K562 (cell line): ENCODE data around the gene MPDU1. TPM values are rescaled to one million over a fixed set of nuclear protein-coding genes. Genes with fewer than 3 reads are reported as not detected.

Source experiments
- BCLAF1 ChIP-seq, 2 experiments: fragments of 450-650 bp in 1 of 2; IDR thresholded peaks; 2 replicates each; pipeline ENCODE4 v1.6.1; 2011 to 2017; ENCODE audit warnings: low read depth in 2 of 2, antibody characterized with exemption in 1 of 2, borderline replicate concordance in 1 of 2, low read length in 1 of 2, mild to moderate bottlenecking in 1 of 2, mixed read lengths in 1 of 2; ENCODE audit not compliant: control insufficient read depth in 1 of 2
- CLOCK ChIP-seq: fragments of 250-450 bp; sonication (Bioruptor Pico); IDR thresholded peaks from 2 replicates; pipeline ENCODE4 v1.4.0; 2020; ENCODE audit warnings: mild to moderate bottlenecking, moderate library complexity, borderline replicate concordance
- E4F1 ChIP-seq: fragments of 250-450 bp; sonication (Bioruptor Pico); IDR thresholded peaks from 2 replicates; pipeline ENCODE4 v1.5.0; 2021; ENCODE audit warnings: mild to moderate bottlenecking, borderline replicate concordance
- HDAC8 ChIP-seq: fragments of 450-650 bp; IDR thresholded peaks from 2 replicates; pipeline ENCODE4 v1.6.1; 2016; ENCODE audit warnings: mild to moderate bottlenecking, missing genetic modification characterization, moderate library complexity, missing compliant biosample characterization
- HNRNPK ChIP-seq: fragments of 200-400 bp; formaldehyde crosslinking; IDR thresholded peaks from one replicate; pipeline ENCODE4 v1.6.1; 2018; ENCODE audit warnings: mild to moderate bottlenecking, low read depth, low read length; ENCODE audit not compliant: poor library complexity, severe bottlenecking
- NBN ChIP-seq: fragments of 450-650 bp; IDR thresholded peaks from 2 replicates; pipeline ENCODE4 v1.6.1; 2016; ENCODE audit warnings: low read depth, mild to moderate bottlenecking
- NCOA2 ChIP-seq, 2 experiments: fragments of 450-650 bp; IDR thresholded peaks; 2 replicates each; pipeline ENCODE4 v1.6.1; 2018; ENCODE audit warnings: mild to moderate bottlenecking in 2 of 2, moderate library complexity in 1 of 2; ENCODE audit not compliant: partially characterized antibody in 2 of 2
- THAP7 ChIP-seq: fragments of 250-450 bp; sonication (Bioruptor Pico); IDR thresholded peaks from 2 replicates; pipeline ENCODE4 v1.5.0; 2021
- TRIM25 ChIP-seq: fragments of 450-650 bp; IDR thresholded peaks from 2 replicates; pipeline ENCODE4 v1.7.0; 2016; ENCODE audit warnings: borderline replicate concordance
- USF1 ChIP-seq: sonication (generic); formaldehyde crosslinking; IDR thresholded peaks from 2 replicates; pipeline ENCODE4 v1.9.0; 2022; ENCODE audit warnings: mild to moderate bottlenecking, missing genetic modification reagents
- ZNF12 ChIP-seq: sonication (generic); formaldehyde crosslinking; IDR thresholded peaks from 2 replicates; pipeline ENCODE4 v1.4.0; 2020; ENCODE audit warnings: mild to moderate bottlenecking, missing genetic modification reagents
- ZNF507 ChIP-seq: conservative IDR thresholded peaks from 2 replicates; pipeline ENCODE4 v1.6.1; 2017; ENCODE audit warnings: missing genetic modification characterization, missing compliant biosample characterization
- polyA plus RNA-seq, 8 experiments: library from polyadenylated mRNA; depleted of rRNA in 4 of 8; stranded (reverse) in 5 of 8; unstranded in 3 of 8; fragments of >200 nt; fragmentation: Nextera tagmentation in 2 of 8; fragmentation: Illumina TruSeq in 1 of 8; extraction: Ambion mirVana in 2 of 8; extraction: Trizol in 1 of 8; gene quantifications; 2 replicates each; pipeline versions ENCODE4 v1.2.1 to v1.2.3, GENCODE V29; 2011 to 2014; ENCODE audit warnings: inconsistent platforms in 1 of 8, missing spikeins in 1 of 8
- total RNA-seq, 7 experiments: library from RNA; depleted of rRNA in 6 of 7; stranded (reverse); fragments of >200 nt in 6 of 7; fragmentation: Illumina TruSeq in 2 of 7; extraction: Trizol in 2 of 7; gene quantifications; 2 replicates each; pipeline versions ENCODE4 v1.2.1 to v1.2.3, GENCODE V29; 2011 to 2021; ENCODE audit warnings: low replicate concordance in 1 of 7

The MPDU1 gene
- total and polyA plus RNA-seq, 9 of the 15 experiments (the other 6 are each of a cell fraction or from before 2014, with no cell fraction given), result 4.9 to 179 (median 77.1) TPM

GRCh38 chr17:7583253-7584109 lies at the start of gene MPDU1 (continued):
- TF ChIP-seq CLOCK (CRISPR knock-in tag), result no peak
- peak; percentile 79; the same call in 1 of the 2 replicates for TF ChIP-seq HDAC8 (tag)
- no peak for TF ChIP-seq ZNF507 (tag)
- no peak for TF ChIP-seq TRIM25
- no peak for TF ChIP-seq HNRNPK
- no peak for TF ChIP-seq BCLAF1 (IDR thresholded peaks at IDR 0.05; ENCODE audit: borderline replicate concordance in 1 of 2, control insufficient read depth in 1 of 2, low read depth in 2 of 2, low read length in 1 of 2)
- no peak; the same call in 1 of the 2 replicates for TF ChIP-seq ZNF12
- TF ChIP-seq THAP7 (CRISPR knock-in tag), result peak; percentile 47; the same call in 1 of the 2 replicates
- peak in 1 of 2 experiments; percentile 79 for TF ChIP-seq NCOA2 (IDR thresholded peaks at IDR 0.05; ENCODE audit: partially characterized antibody in 2 of 2)
- no peak for TF ChIP-seq E4F1 (CRISPR knock-in tag)
- TF ChIP-seq NBN, result no peak; the same call in 1 of the 2 replicates
- no peak; the same call in none of the 2 replicates for TF ChIP-seq USF1 (CRISPR knock-in tag)
